Hepatocyte (in vitro differentiated cells): ENCODE data around the gene ANAPC16. TPM values are rescaled to one million over a fixed set of nuclear protein-coding genes. Genes with fewer than 3 reads are reported as not detected.

Experiments used
- DNase-seq: peaks from one replicate; pipeline ENCODE4 v3.0.0-alpha.2; 2016; ENCODE audit warnings: low spot score
- H2AFZ ChIP-seq: fragments of 200-600 bp; sonication (generic); 2 replicates; pipeline ENCODE4 v1.6.0; 2016; ENCODE audit warnings: antibody characterized with exemption, mild to moderate bottlenecking
- H3K27ac ChIP-seq: fragments of 200-600 bp; sonication (generic); 2 replicates; pipeline ENCODE4 v1.5.1; 2016; ENCODE audit warnings: mild to moderate bottlenecking
- H3K27me3 ChIP-seq: fragments of 200-600 bp; sonication (generic); 2 replicates; pipeline ENCODE4 v1.6.1; 2016
- H3K36me3 ChIP-seq: fragments of 200-600 bp; sonication (generic); replicated peaks from 2 replicates; pipeline ENCODE4 v1.5.1; 2016; ENCODE audit warnings: low read depth; ENCODE audit not compliant: insufficient read depth
- H3K4me1 ChIP-seq: fragments of 200-600 bp; sonication (generic); 2 replicates; pipeline ENCODE4 v1.5.1; 2016; ENCODE audit warnings: mild to moderate bottlenecking, moderate library complexity; ENCODE audit not compliant: insufficient read depth
- H3K4me2 ChIP-seq: fragments of 200-600 bp; sonication (generic); 2 replicates; pipeline ENCODE4 v1.6.0; 2016
- H3K4me3 ChIP-seq: fragments of 200-600 bp; sonication (generic); 2 replicates; pipeline ENCODE4 v1.5.1; 2016; ENCODE audit warnings: mild to moderate bottlenecking
- H3K79me2 ChIP-seq: fragments of 200-600 bp; sonication (generic); 2 replicates; pipeline ENCODE4 v1.6.0; 2017; ENCODE audit warnings: mild to moderate bottlenecking
- H3K9me2 ChIP-seq: fragments of 200-600 bp; sonication (generic); replicated peaks from 2 replicates; pipeline ENCODE4 v1.6.0; 2017; ENCODE audit warnings: mild to moderate bottlenecking; ENCODE audit not compliant: insufficient read depth
- H3K9me3 ChIP-seq: fragments of 200-600 bp; sonication (generic); 2 replicates; pipeline ENCODE4 v1.5.1; 2016; ENCODE audit warnings: low read depth, mild to moderate bottlenecking
- H4K20me1 ChIP-seq: fragments of 200-600 bp; sonication (generic); 2 replicates; pipeline ENCODE4 v1.6.0; 2016; ENCODE audit warnings: mild to moderate bottlenecking; ENCODE audit not compliant: insufficient read depth, poor library complexity, severe bottlenecking
- EZH2 ChIP-seq: fragments of 200-600 bp; sonication (generic); IDR thresholded peaks from 2 replicates; pipeline ENCODE4 v1.6.1; 2016; ENCODE audit warnings: antibody characterized with exemption, mild to moderate bottlenecking, borderline replicate concordance
- EZH2phosphoT487 ChIP-seq: fragments of 200-600 bp; sonication (generic); IDR thresholded peaks from one replicate; pipeline ENCODE4 v1.6.1; 2018; ENCODE audit warnings: antibody characterized with exemption, mild to moderate bottlenecking, low read depth, moderate library complexity; ENCODE audit not compliant: unreplicated experiment, severe bottlenecking
- WGBS: methylation state at CpG from one replicate; pipeline ENCODE4 v1.1.6; 2016; ENCODE audit warnings: low lambda C conversion rate; ENCODE audit errors: missing lambda C conversion rate; 5-methylcytosine and 5-hydroxymethylcytosine counted together
- polyA plus RNA-seq: library from polyadenylated mRNA; unstranded; fragments of >200 nt; fragmentation: Nextera tagmentation; extraction: Ambion mirVana; gene quantifications from 2 replicates; pipeline ENCODE4 v1.2.1, GENCODE V29; 2016
- total RNA-seq: library from RNA; depleted of rRNA; stranded (reverse); fragments of >200 nt; gene quantifications from 2 replicates; pipeline ENCODE4 v1.2.3, GENCODE V29; 2014
- TF ChIP-seq, protein P1 (sequence below): fragments of 200-600 bp; sonication (generic); IDR thresholded peaks from 2 replicates; pipeline ENCODE4 v1.5.1; 2016; ENCODE audit warnings: antibody characterized with exemption, mild to moderate bottlenecking; ENCODE audit not compliant: poor library complexity

Gene ANAPC16
- total and polyA plus RNA-seq, 2 experiments from 2014 or later: 109 to 118 TPM

- H4K20me1 ChIP-seq: peaks cover 23% of the 10 kb centered on the region
- H3K9me2 ChIP-seq: no peaks in the 10 kb centered on the region
- peak overlapping the region; percentile 91 for H3K27ac ChIP-seq
- H3K4me1 ChIP-seq: peaks cover 36% of the 10 kb centered on the region
- no peaks in the 10 kb centered on the region for H3K9me3 ChIP-seq
- no peaks in the 10 kb centered on the region for H3K27me3 ChIP-seq
- H3K4me3 ChIP-seq: peak overlapping the region; percentile 78
- peaks cover 3% of the 10 kb centered on the region for H3K36me3 ChIP-seq
- DNase-seq: peak; percentile 77
- H3K79me2 ChIP-seq: peaks cover 24% of the 10 kb centered on the region
- H3K4me2 ChIP-seq: peak overlapping the region; percentile 92
- H2AFZ ChIP-seq: no peak overlapping the region
- 31% methylated on average over 26 of the region's 26 CpGs for WGBS
- no peak for TF ChIP-seq EZH2
- TF ChIP-seq, protein P1, sequence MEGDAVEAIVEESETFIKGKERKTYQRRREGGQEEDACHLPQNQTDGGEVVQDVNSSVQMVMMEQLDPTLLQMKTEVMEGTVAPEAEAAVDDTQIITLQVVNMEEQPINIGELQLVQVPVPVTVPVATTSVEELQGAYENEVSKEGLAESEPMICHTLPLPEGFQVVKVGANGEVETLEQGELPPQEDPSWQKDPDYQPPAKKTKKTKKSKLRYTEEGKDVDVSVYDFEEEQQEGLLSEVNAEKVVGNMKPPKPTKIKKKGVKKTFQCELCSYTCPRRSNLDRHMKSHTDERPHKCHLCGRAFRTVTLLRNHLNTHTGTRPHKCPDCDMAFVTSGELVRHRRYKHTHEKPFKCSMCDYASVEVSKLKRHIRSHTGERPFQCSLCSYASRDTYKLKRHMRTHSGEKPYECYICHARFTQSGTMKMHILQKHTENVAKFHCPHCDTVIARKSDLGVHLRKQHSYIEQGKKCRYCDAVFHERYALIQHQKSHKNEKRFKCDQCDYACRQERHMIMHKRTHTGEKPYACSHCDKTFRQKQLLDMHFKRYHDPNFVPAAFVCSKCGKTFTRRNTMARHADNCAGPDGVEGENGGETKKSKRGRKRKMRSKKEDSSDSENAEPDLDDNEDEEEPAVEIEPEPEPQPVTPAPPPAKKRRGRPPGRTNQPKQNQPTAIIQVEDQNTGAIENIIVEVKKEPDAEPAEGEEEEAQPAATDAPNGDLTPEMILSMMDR: peak; percentile 68
Observed at GRCh38 chr10:72274730-72275350, 59.0 kb downstream of the ANAPC16 start.

GRCh38 chr10:72275351-72276012 is 59.7 kb downstream of the ANAPC16 start:
- WGBS: 22% methylated on average over 12 of the region's 12 CpGs
- DNase-seq: no peak
- peaks cover 36% of the 10 kb centered on the region for H3K4me1 ChIP-seq

GRCh38 chr10:72276013-72276387 is 60.2 kb downstream of the ANAPC16 start:
- Histone ChIP-seq H2AFZ (no peak overlapping the region), H3K79me2 (peaks cover 24% of the 10 kb centered on the region), H3K9me2 (no peaks in the 10 kb centered on the region), H3K4me2 (peak overlapping the region; percentile 92), H3K4me3 (peak overlapping the region; percentile 78), H3K4me1 (peaks cover 31% of the 10 kb centered on the region), H3K27me3 (no peaks in the 10 kb centered on the region), H3K36me3 (peaks cover 3% of the 10 kb centered on the region), H4K20me1 (peaks cover 23% of the 10 kb centered on the region), H3K27ac (peak overlapping the region; percentile 91), H3K9me3 (no peaks in the 10 kb centered on the region)
- no peak for DNase-seq
- TF ChIP-seq EZH2phosphoT487: no peak
- WGBS: 71% methylated on average over 4 of the region's 4 CpGs

More at GRCh38 chr10:72275351-72276012, 59.7 kb downstream of the ANAPC16 start:
- no peaks in the 10 kb centered on the region for H3K9me2 ChIP-seq
- H3K4me3 ChIP-seq: peak overlapping the region; percentile 78
- H3K9me3 ChIP-seq: no peaks in the 10 kb centered on the region
- H3K4me2 ChIP-seq: peak overlapping the region; percentile 92
- H4K20me1 ChIP-seq: peaks cover 23% of the 10 kb centered on the region
- no peak for TF ChIP-seq EZH2phosphoT487
- TF ChIP-seq, protein P1: no peak
- TF ChIP-seq EZH2: no peak
- H2AFZ ChIP-seq: no peak overlapping the region
- H3K36me3 ChIP-seq: peaks cover 3% of the 10 kb centered on the region
- no peaks in the 10 kb centered on the region for H3K27me3 ChIP-seq
- peaks cover 24% of the 10 kb centered on the region for H3K79me2 ChIP-seq
- peak overlapping the region; percentile 91 for H3K27ac ChIP-seq
